CD4-positive, alpha-beta T cell treated with Interleukin-21 for 1 hour (primary cell): ENCODE data around the gene ZNF624.
"Not testable (repeated sequence)": the region's sequence is repeated elsewhere in the genome, so short reads cannot be mapped to it uniquely, and the experiment has no call there.

Experiments used
- DNase-seq: peaks from one replicate; pipeline ENCODE4 v3.0.0-alpha.2; 2020

The ZNF624 gene

DNA sequence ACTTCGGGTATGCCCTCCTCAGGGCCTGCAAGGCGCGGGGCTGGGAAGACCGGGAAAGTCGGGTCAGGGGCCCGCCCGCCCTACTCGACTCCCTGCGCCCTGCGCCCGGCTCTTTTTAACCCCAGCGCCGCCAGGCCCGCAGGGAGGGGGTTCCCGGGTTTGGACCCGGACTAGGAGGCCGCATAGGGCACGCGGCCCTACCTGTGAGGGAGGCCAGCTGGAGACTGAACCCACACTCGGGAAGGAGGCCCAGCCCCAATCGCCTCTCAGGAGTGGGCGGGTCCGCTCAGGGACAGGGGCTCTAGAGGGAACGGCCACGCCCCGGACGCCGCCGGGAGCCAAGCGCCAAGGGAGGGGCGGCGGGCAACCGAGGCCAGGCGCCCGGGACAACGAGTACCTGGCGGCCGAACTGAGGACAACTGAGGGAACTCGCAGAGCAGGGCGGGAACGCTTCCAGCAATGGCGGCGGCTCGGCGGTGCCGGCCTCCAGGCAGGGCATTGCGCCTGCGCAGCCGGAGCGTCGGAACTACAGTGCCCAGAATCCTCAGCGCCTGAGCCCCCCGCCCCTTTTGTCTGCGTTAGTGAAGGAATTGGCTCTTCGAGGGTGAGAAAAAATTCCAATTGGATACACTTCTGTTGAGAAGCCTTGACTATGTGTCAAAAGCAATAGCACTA is at the start of gene ZNF624:
Gene ZNF624 (minus strand): TSS at position 484 of the 675 bp plus-strand sequence.
- DNase-seq = peak; percentile 87

DNA sequence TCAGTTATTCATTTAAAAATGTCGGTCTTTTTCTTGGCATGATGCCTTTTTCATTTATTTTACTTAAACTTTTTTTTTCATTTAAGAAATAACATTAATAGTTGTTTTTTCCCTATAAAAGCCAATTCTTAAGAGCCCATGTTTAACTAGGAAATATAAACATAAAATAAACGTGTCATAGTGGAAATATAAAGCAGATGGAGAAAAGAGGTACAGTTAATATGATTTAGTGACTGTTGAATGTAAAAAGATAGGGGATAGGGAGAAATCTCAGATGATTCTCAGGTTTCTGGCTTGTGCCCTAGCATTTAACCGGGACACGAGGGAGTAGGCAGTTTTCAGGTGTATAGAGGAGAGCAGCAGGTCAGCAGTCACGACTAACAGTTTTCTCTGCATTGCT is 44.0 kb upstream of the ZNF624 start:
- not testable (repeated sequence) for DNase-seq

DNA sequence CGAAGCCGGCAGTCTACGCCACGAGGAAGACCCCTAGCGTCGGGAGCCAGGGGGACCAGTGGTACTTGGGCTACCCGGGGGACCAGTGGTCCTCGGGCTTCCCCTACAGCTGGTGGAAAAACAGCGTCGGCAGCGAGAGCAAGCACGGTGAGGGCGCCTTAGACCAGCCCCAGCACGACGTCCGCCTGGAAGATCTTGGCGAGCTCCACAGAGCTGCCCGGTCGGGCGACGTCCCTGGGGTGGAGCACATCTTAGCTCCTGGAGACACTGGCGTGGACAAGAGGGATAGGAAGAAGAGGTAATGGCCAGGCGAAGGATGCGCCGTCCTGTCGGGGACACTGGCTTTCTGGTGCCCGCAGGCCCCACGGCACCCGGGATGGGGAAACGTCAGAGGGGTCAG is 36.8 kb upstream of the ZNF624 start:
- not testable (repeated sequence) for DNase-seq

DNA sequence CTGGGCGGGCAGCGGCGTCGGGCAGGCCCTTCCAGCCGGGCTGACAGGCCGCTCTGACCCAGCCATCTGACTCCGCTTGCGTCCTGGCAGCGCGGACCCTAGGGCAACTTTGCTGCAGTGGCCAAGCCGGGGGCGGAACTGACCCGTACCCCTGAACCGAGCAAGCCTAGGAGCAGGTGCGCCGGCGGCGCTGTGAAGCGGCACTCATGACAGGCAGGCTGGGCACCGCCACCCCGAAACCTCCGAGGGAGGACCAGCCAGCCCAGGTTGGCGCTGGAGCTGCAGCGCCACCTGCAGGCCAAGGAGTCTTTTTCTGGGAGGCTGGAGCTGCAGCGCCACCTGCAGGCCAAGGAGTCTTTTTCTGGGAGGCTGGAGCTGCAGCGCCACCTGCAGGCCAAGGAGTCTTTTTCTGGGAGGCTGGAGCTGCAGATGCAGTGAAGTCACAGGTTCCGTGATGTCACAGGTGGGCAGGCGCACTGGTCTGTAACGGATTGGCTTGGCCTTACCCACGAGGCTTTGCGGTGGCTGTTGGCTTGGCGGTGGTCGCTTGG is 36.2 kb upstream of the ZNF624 start, which contains the start of gene CCDC144A:
Gene CCDC144A (plus strand): TSS at position 511 of the 551 bp plus-strand sequence. CDS start 160 bp downstream, outside the sequence.
- DNase-seq = peak; percentile 35

DNA sequence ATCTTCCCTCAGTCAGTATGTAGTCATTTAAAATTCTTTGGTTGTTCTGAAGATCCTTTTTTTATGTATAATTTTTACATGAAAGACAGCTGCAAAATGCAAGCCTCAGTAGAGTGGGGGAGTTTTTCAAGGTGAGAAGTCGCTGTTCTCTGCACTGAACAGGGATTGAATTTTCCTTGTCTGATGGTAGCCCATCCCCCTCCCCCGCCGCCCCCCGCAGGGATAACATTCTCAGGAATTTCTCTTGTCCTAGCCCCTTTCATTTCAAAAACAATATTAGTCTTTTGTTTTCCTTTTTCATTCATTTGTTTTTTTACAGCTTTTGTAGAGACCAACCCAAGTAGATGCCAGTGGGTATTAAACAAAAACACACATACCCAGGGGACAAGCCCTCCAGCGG is 33.5 kb upstream of the ZNF624 start:
- not testable (repeated sequence) for DNase-seq

DNA sequence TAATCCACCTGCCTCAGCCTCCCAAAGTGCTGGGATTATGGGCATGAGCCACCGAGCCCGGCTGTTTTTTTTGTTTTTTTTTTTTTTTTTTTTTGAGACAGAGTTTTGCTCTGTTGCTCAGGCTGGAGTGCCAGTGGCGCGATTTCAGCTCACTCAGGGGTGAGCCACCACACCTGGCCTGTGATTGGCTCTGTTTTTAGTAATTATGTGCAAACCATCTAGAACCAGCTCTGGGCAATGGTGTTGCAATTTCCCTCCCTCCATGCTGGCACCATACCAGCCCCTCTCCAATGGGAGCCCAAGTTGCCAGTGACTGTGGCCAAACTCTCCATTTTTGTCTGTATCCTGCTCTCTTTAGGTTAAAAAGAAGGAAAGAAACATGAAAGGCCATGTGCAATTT is 32.4 kb upstream of the ZNF624 start:
- not testable (repeated sequence) for DNase-seq

DNA sequence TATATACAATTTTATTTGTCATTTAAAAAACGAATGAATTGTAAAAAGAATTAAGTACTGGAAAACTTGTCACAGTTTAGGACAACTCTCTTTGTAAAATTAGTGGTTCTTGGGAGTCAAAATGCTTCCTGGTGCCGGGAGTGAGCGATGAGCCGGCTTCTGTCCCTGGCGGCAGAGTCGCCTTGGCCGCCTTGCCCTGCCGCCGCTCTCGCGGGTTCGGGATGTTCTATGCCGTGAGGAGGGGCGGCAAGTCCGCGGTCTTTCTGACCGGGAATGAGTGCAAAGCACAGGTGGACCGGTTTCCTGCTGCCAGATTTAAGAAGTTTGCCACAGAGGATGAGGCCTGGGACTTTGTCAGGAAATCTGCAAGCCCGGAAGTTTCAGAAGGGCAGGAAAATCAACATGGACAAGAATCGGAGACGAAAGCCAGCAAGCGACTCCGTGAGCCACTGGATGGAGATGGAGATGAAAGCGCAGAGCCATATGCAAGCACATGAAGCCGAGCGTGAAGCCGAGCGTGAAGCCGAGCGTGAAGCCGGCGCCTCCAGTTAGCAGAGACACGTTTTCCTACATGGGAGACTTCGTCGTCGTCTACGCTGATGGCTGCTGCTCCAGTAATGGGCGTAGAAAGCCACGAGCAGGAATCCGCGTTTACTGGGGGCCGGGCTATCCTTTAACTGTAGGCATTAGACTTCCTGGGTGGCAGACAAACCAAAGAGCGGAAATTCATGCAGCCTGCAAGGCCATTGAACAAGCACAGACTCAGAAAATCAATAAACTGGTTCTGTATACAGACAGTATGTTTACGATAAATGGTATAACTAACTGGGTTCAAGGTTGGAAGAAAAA is 29.9 kb upstream of the ZNF624 start:
- not testable (repeated sequence) for DNase-seq

DNA sequence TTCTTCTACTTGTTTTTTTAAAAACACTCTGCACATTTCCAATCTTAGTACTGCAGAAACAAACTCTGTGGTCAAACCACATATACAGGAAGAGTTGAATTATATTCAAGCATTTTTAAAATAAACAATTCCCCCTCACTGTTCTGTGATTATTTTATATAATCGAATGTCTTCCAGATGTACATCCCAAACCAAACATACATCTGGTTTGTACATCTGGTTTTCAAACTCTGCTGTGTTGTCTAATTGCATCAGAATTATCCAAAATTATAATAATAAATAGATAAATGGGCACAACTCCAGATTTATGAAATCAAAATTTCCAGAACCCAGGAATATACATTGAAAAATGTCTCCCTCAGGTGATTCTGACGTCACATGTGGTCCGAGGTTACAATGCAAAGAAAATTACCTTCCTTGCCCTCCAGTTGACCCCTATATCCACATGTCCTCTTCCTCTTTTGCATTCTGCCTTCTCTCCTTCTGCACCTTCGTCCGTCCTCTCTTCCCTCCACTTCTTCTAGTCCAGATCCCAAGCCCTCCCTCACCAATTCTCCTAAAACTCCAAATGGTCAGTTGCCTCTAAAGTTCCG is 23.1 kb upstream of the ZNF624 start:
- DNase-seq = no peak

DNA sequence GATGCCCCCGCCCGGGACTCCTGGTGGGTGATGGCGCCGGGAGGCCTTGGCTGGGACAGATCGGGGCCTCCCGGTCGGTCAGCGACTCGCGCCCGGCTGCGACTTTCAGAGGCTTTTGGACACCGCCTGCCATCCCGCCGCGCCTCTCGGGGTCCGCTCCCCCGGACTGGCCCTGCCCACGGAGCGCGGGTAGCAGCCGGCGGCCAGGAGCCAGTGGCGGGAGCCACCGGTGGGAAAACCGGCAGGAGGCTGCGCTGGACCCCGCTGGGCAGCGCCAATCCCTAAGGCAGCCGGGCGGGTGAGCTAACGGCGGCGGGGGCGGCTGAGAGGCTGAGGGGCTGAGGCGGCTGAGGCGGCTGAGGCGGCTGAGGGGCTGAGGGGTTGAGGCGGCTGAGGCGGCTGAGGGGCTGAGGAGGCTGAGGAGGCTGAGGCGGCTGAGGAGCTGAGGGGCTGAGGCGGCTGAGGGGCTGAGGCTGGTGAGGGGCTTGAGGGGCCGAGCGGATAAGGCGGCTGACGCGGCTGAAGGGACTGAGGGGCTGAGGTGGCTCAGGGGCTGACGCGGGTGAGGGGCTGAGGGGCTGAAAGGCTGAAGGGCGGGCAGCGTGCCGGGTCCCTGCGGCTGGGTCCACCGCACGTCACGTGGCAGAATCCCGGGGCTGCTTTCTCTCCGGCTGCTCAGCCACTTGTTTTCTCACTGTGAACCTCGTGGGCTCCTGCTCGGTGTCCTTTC is 13.4 kb upstream of the ZNF624 start:
- not testable (repeated sequence) for DNase-seq

DNA sequence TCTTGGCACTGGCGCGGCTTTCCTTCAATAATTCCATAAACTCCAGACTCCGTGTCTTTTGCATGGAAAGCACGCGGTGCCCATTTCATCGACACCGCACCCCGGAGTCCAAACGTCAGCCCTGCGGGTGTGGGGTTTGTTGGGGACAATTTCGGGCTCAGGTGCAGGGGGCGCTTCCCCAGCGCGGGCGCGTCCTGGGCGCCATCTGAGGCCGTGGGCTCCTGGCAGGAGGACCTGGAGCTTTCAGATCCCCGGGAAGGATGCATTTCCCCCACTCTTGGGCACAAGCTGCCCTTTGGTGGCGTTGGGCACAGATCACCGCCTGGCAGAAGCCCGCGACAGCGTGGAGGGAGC is 12.9 kb upstream of the ZNF624 start:
- DNase-seq = not testable (repeated sequence)

DNA sequence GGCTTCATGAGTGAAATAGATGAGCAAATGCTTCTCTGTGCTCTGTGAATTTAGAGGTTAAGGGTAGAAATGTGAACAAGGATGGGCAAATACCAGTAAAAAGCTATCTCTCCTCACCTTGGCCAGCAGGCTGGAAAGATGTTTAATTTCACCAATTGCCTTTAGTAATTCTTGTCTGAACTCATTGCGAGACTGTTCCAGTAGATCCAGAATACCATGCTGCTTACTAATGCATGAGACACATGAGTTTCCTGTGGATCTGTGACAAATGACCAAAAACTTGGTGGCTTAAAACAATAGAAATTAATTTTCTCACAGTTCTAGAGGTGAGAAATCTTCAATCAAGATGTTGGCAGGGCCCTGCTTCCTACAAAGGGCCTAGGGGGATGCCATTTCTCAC is 9.3 kb upstream of the ZNF624 start:
- DNase-seq = no peak

DNA sequence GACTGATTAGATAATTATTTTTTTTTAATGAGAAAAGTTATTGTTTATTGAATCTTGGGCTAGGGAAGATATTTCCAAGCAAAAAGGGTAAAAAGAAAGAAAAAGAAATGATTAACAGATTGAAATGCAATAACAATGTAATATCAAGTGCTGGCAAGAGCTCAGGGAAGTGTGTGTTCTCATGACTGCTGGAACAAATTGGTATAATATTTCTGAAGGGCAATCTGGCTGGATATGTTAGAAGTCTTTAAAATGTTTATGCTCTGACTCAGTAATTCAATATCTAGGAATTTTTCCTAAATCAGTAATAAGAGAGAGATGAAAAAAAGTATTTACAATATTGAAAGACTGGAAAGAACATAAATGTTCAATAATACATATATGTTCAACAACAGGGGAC is 7.6 kb upstream of the ZNF624 start:
- DNase-seq = no peak

DNA sequence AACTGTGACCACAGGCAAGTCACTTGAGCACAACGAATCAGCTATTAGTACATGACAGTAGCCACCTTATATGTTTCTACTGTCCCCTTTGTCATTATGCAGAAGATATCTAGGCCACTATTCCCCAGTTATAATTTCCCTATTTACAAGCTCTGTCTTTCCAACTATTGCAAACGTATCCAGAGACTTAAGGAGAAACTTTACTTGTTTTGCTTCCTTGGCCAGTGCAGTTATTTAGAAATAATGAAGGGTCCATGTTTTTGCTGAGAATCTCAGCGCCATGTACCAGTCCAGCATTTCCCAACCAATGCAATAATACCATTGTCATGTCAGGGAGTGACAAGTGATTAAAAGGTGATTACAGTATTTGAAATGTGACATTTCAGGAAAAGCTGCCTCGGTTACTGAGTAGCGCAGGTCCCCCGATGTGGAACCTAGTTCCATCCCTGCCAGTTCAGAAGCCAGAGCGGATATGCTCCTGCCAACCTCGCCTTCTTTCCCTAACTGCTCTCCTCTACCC is 743 bp downstream of the ZNF624 start:
- DNase-seq = no peak

DNA sequence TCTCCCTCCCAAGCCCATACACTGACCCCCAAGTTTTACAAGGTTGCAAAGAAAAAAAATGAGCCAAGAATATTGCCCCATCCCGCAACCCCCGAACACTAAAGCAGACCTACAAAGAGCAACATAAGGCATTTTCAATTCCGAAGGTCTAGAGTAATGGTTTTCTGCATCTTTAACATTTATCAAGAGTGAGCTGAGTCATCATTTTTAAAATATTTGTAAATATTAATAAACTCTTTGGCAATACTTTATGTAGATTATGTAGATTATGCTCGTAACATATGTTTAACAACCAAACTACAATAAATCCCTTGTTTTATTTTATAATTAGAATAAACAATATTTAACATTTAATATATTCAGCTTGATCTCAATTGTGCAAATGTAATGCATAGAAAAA is 1.4 kb downstream of the ZNF624 start:
- no peak for DNase-seq

DNA sequence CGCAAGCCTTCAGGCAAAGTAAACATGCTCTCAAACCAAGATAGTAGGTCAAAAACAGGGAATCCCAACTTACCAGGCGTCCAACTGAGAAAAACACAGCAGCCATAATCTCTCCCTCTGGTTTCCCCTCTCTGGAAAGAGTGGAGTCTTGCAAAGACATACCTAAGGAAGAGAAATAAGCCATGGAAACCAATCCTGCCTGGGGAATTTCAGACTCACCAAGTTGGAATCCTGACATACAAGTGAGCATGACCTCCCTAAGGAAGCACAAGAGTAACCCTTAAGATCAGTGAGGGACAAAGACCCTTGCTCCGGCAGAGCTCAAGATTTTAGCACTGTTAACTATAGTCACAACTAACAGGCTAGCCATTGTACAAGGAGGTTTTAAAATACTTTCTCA is 4.1 kb downstream of the ZNF624 start:
- DNase-seq = no peak

DNA sequence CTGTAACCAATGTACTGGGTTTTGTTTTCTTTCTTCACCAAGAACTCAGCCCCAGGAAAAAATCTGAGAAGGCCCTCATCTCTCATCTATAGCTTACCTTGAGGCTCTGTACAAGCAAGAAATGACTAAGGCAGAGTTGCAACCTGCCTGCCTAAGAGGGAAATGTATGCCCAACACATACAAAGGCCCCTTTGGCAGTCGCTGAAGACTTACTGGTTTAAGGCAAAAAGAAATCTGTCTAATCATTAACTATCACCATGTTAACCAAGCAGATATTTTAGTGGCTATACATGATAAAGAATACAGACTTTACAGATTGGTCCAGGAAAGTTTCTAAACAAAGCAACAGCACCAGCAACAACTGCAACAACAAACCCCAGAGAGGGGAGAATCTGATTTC is 14.2 kb downstream of the ZNF624 start:
- no peak for DNase-seq

DNA sequence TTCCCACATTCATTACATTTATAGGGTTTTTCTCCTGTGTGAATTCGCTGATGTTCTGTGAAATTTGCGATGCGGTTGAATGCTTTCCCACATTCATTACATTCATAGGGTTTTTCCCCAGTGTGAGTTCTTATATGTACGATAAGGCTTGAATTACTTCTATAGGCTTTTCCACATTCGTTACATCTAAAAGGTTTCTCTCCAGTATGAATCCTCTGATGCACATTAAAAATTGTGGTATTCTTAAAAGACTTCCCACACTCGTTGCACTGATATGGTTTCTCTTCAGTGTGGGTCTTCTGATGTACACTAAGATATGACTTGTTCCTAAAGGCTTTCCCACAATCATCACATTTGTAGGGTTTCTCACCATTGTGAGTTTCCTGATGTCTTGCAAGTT is 30.4 kb downstream of the ZNF624 start:
- no peak for DNase-seq

DNA sequence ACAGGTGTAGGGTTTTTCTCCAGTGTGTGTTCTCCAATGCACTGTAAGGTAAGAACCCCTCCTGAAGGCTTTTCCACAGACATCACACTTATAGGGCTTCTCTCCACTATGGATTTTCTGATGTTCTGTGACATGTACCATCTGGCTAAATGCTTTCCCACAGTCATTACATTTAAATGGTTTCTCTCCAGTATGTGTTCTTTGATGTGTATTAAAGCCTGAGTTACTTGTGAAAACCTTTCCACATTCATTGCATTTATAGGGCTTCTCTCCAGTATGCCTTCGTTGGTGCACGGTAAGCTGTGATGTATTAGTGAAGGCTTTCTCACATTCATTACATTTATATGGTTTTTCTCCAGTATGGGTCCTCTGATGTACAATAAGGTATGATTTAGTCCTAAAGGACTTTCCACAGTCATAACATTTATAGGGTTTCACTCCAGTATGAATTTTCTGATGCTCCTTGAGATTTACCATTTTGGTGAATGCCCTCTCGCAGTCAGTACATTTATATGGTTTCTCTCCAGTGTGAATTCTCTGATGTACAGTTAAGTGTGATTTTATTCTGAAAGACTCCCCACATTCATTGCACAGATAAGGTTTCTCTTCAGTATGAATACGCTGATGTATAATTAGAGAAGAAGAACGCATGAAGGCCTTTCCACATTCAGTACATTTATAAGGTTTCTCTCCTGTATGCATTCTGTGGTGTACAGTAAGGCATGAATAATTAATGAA is 30.9 kb downstream of the ZNF624 start:
- DNase-seq = no peak

DNA sequence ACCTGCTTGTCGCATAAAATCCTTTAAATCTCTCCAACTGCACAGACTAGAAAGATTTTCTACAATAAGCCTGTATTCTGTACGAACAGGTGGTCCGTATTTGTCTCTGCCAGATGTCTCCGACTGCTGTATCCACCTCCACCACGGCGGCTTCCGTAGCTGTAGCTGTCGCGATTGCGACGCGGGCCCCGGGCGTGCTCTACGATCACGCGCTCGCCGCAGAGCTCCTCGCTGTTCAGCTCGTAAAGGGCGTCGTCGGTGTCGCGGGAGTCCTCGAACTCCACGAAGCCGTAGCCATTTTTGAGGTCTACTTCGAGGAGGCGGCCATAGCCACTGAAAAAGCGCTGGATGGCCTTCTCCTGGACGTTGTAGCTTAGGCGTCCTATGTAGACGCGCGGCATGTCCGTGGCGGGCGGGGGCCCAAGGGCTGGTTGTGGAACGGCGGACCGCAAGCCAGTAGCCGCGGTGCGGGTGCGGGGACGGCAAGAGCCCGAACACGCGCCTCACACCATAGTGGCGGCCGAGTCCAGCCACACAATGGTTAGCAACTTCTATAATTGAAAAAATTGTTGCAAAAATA is 36.1 kb downstream of the ZNF624 start:
- no peak for DNase-seq

DNA sequence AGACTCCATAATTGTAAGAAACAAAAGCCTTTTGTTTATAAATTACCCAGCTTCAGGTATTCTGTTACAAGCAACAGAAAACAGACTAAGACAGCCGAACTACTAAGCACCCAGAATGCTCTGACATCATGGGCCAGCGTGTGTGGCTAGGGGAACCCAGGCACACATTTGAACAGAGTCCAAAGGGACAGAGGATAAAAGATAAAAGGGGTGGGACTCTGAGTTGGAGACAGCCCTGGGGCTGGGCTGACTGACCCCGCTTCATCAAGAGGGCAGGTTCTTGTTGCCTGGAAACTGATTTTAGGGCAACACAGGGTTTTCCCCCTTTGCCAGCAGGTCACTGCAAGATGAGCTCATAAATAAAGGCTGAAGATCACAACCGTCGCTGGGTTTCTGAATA is 54.1 kb downstream of the ZNF624 start:
- DNase-seq = no peak

DNA sequence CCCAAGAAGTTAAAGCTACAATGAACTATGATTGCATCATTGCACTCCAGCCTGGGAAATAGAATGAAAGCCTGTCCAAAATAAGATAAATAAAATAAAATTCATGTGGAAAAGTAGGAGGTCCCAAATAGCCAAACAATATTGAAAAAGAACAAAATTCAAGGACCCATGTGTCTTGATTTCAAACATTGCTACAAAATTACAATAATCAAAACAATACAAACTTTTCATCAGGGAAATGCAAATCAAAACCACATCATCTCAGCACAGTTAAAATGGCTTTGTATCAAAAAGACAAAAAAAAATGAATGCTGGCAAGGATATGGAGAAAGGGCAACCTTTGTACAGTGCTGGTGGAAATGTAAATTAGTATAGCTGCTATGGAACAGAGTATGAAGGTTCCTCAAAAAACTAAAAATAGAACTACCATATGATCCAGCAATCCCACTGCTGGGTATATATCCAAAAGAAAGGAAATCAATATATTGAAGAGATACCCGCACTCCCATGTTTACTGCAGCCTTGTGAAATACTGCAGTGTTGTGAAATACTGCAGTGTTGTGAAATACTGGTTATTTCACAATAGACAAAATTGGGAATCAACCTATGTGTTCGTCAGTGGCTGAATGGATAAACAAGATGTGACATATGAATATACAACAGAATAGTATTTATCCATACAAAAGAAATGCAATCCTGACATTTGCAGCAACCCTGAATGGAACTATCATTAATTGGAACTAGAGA is 60.1 kb downstream of the ZNF624 start:
- no peak for DNase-seq
